ENCODE results near the gene MORN5. TPM values are rescaled to one million over a fixed set of nuclear protein-coding genes. Genes with fewer than 3 reads are reported as not detected.

The MORN5 gene
- total RNA-seq, 2 donors from 2014 or later, result 0.82 TPM; not detected in 1

GRCh38 chr9:122121931-122122330, 37.8 kb upstream of the MORN5 start:
- H3K36me3 Mint-ChIP-seq, result no peaks in the 10 kb centered on the region
- H3K9me3 Mint-ChIP-seq, result no peaks in the 10 kb centered on the region
- ATAC-seq, result no peak
- DNase-seq (ENCODE audit: low spot score in 2 of 2), result no peak
- no peak overlapping the region for H3K27ac Mint-ChIP-seq

- Mint-ChIP-seq H3K27ac (no peak overlapping the region), H3K9me3 (no peaks in the 10 kb centered on the region), H3K36me3 (no peaks in the 10 kb centered on the region)
- ATAC-seq (no peak), DNase-seq (ENCODE audit: low spot score in 2 of 2) (no peak)
Observed at GRCh38 chr9:122122468-122122867, 37.2 kb upstream of the MORN5 start.

GRCh38 chr9:122122903-122123632, 36.6 kb upstream of the MORN5 start:
- no peaks in the 10 kb centered on the region for H3K36me3 Mint-ChIP-seq
- DNase-seq (ENCODE audit: low spot score in 2 of 2) (peak in 1 of 2 donors; percentile 82), ATAC-seq (peak; percentile 50 to 64)
- H3K27ac Mint-ChIP-seq, result no peak overlapping the region
- no peaks in the 10 kb centered on the region for H3K9me3 Mint-ChIP-seq

DNA sequence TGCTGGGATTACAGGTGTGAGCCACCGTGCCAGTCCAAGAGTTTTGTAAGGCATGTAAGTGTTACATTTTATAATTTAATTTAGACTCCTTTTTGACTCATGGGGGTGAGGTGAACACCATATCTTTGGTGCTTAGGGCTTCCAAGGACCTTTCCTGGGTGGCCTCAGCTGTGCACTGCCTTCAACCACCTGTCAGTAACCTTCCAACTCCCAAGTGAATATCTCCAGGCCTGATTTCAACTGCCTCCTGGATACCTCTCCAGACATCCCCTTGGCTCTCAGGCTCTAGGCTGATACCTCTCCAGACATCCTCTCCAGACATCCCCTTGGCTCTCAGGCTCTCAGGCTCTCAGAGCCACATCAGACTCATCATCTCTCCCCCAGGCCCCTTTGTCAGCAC, 35.7 kb upstream of the MORN5 start:
- DNase-seq (ENCODE audit: low spot score in 2 of 2), result no peak
- no peak for ATAC-seq
- Mint-ChIP-seq H3K36me3 (no peaks in the 10 kb centered on the region), H3K9me3 (no peaks in the 10 kb centered on the region), H3K27ac (no peak overlapping the region)

- no peaks in the 10 kb centered on the region for H3K9me3 Mint-ChIP-seq
Observed at GRCh38 chr9:122124528-122124927, 35.2 kb upstream of the MORN5 start.

DNA sequence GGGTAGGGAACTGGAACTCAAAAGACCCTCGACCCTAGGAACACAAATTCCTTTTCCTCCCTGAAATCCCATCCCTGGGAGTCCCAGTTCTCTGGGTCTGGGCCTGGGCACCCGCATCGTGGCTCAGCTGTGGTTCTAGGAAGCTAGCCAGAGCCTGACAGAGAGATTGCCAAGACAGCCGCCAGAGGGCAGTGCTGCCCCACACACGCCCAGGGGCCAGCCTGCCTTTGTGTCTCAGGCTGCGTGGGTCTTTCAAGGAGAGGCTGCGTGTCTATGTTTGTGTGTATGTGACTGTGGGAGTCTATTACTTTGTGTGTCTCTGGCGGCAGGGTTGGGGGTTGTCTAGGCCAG, 34.6 kb upstream of the MORN5 start:
- Mint-ChIP-seq H3K36me3 (no peaks in the 10 kb centered on the region), H3K9me3 (no peaks in the 10 kb centered on the region), H3K27ac (no peak overlapping the region)
- DNase-seq (ENCODE audit: low spot score in 2 of 2) (peak; percentile 65 to 85), ATAC-seq (peak; percentile 81 to 88)

More at GRCh38 chr9:122124528-122124927, 35.2 kb upstream of the MORN5 start:
- Mint-ChIP-seq H3K36me3 (no peaks in the 10 kb centered on the region), H3K27ac (no peak overlapping the region)
- DNase-seq (ENCODE audit: low spot score in 2 of 2) (no peak), ATAC-seq (no peak)

DNA sequence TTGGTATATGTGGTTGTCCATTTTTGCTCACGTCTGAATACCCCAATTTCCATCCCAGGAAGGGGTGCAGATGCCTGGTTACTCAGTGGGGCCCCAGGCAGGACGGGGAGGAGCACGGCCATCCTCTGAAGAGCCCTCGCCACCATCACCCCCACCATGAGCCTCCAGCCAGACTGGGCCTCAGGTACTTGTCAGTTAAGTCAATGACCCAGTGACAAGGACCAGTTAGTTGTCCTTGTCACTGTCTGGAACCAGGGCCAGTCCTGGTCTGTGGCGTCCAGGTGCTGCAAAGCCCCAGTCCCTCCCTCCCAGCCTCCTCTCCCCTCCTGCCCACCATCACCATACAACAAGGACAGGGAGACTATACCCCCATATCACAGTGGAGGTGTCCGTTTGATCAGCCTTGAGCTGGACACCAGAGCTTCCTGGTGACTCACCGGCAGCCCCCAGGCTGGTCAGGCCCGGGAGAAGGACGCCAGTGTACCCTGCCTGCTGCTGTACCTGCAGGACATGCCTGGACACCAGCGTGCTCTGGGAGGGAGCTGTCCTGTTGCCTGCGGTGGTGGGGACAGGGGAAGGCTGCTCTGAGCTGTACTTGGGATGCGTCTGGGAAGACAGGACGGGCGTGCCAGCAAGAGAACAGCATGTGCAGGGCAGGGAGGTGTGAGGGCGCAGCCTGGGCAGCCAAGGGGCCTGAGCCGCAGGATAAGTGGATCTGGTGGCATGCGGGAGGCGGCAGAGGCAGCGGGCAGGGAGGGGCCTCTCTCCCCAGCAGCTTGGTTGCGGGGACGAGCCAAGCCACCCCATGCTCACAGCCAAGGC, 34.0 kb upstream of the MORN5 start:
- Mint-ChIP-seq H3K9me3 (no peaks in the 10 kb centered on the region), H3K27ac (no peak overlapping the region), H3K36me3 (no peaks in the 10 kb centered on the region)
- ATAC-seq (peak; percentile 15 to 19), DNase-seq (ENCODE audit: low spot score in 2 of 2) (no peak)

- peak in 1 of 2 donors; percentile 27 for DNase-seq (ENCODE audit: low spot score in 2 of 2)
- Mint-ChIP-seq H3K27ac (no peak overlapping the region), H3K9me3 (no peaks in the 10 kb centered on the region), H3K36me3 (no peaks in the 10 kb centered on the region)
- ATAC-seq, result no peak
Observed at GRCh38 chr9:122126331-122127261, 33.1 kb upstream of the MORN5 start.

DNA sequence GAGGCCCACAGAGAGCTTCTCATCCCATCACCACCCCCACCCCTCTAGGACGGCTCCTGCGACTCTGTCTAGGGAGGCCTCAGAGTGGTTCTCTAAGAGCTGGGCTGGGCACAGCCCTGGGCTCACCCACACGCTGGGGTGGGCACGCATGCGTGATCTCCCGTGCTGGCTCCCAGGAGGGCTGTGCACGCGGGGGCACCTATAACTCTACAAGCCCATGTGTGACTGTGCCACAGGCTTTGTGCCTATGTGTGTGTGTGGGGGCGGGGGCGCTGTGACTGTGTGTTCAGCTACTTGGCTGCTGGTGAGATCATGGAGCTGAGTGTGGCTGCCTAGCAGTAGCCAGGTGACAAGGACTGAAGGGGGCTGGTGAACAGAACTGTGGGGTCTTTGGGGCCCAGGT, 32.3 kb upstream of the MORN5 start:
- ATAC-seq (no peak), DNase-seq (ENCODE audit: low spot score in 2 of 2) (no peak)
- no peaks in the 10 kb centered on the region for H3K36me3 Mint-ChIP-seq
- no peaks in the 10 kb centered on the region for H3K9me3 Mint-ChIP-seq
- no peak overlapping the region for H3K27ac Mint-ChIP-seq

DNA sequence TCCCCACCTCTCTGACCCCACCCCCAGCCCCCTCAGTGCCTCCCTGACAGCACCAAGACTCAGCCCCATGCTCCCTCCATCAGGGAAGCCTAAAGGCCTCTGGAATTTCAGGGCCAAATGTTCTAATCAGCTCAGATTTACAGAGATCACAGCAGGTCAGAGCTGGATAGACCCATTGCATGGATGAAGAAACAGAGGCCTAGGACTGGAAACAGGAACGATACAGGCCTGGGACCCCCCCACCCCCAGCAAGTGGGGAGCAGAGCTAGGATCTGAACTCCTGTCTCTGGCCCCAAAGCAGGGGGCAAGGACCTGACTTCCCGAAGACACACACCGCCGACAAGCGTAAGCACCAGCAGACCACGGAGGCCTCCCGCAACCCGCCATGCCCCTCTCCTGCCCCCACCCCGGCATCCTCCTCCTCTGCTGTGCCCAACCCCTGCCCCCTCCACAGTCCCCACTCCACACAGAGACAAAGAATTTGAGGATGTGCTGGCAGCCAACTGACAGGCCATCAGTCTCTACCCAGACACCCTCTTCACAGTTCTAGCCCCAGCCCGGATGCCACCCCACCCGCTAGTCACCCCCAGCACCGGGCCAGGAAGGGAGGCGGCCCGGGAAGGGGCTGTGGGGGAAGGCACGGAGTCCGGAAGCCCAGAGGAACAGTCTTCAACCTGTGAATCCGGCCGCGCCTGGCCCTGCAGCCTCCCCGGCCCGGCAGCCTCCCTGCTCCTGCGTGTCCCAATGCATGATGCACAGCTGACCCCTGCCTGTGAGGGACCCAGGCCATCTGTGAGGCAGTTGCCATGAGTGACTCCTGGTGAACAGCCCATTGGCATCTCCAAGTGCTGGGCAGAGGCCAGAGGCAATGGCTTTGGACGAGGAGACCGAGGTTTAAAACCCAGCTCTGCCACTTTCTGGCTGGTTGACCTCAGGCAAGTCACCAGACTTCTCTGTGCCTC, 31.4 kb upstream of the MORN5 start:
- H3K27ac Mint-ChIP-seq, result no peak overlapping the region
- H3K9me3 Mint-ChIP-seq, result no peaks in the 10 kb centered on the region
- H3K36me3 Mint-ChIP-seq, result no peaks in the 10 kb centered on the region
- ATAC-seq (no peak), DNase-seq (ENCODE audit: low spot score in 2 of 2) (no peak)

DNA sequence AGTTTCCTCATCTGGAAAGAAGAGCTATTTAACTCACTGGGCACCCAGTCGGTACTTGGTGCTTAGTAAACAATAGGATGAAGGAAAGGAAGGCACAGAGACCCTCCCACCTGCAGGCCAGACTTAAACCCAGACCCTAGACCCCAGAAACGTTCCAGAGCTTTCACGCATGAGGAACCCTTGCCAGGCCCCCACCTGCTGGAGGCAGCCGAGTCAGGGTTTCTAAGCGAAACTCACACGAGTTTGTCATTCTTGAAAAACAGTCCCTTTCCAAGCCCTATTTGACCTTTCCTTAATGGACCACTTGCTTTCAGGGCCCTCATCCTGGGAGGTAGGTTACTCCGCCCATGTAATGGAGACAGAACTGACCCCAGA, 30.8 kb upstream of the MORN5 start:
- DNase-seq (ENCODE audit: low spot score in 2 of 2) (no peak), ATAC-seq (no peak)
- Mint-ChIP-seq H3K9me3 (no peaks in the 10 kb centered on the region), H3K27ac (no peak overlapping the region), H3K36me3 (no peaks in the 10 kb centered on the region)

DNA sequence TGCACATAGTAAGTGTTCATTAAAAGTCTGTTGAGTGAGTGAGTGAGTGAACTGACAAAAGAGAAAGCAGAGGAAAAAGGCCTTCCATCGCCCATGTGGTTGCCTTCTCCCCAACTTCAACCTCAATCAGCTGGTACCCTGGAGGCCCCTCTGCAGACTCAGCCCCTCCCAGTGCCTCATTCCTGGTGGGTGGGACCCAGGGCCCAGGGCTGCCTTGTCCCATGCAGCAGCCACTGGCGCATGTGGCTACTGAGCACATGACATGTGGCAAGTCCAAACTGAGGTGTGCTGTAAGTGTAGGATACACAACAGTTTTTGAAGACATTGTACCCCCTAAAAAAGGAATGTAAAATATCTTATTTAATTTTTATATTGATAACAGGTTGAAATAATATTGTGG, 29.7 kb upstream of the MORN5 start:
- H3K36me3 Mint-ChIP-seq, result no peaks in the 10 kb centered on the region
- H3K27ac Mint-ChIP-seq, result no peak overlapping the region
- DNase-seq (ENCODE audit: low spot score in 2 of 2), result no peak
- no peaks in the 10 kb centered on the region for H3K9me3 Mint-ChIP-seq
- ATAC-seq, result no peak

GRCh38 chr9:122130837-122131236, 28.9 kb upstream of the MORN5 start:
- Mint-ChIP-seq H3K27ac (no peak overlapping the region), H3K9me3 (no peaks in the 10 kb centered on the region), H3K36me3 (no peaks in the 10 kb centered on the region)
- ATAC-seq (no peak), DNase-seq (ENCODE audit: low spot score in 2 of 2) (no peak)

GRCh38 chr9:122131401-122132001, 28.2 kb upstream of the MORN5 start:
- Mint-ChIP-seq H3K9me3 (no peaks in the 10 kb centered on the region), H3K27ac (no peak overlapping the region), H3K36me3 (no peaks in the 10 kb centered on the region)
- no peak for ATAC-seq
- DNase-seq (ENCODE audit: low spot score in 2 of 2), result no peak

- Mint-ChIP-seq H3K36me3 (no peaks in the 10 kb centered on the region), H3K9me3 (no peaks in the 10 kb centered on the region), H3K27ac (no peak overlapping the region)
- ATAC-seq (no peak), DNase-seq (ENCODE audit: low spot score in 2 of 2) (no peak)
Observed at GRCh38 chr9:122132539-122132938, 27.2 kb upstream of the MORN5 start.
